Measurements from ENCODE around the gene CRBN. TPM values are rescaled to one million over a fixed set of nuclear protein-coding genes. Genes with fewer than 3 reads are reported as not detected.

The CRBN gene
- total RNA-seq, 4 donors from 2014 or later = 56.1 to 205 (median 124) TPM

DNA sequence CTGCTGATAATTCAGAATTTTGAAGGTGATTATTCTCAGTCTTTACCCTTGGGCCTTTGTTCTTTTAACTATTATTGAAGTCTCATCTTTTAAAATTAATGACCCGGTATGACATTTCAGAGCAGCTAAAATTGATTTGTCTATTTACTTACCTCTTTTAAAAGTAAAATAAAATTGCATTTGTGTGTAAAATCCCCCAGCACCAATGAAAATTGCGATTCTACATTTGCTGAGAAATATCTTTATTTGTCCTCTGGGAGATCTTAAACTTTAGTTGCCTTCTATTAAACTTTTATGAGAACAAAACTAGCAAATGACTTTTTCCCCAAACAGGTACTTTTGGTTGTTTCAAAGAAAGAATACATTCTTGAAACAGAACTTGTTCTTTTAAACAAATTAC is 61.8 kb downstream of the CRBN start:
- no peak overlapping the region for H3K27ac ChIP-seq
- WGBS, 2 donors (ENCODE audit: low coverage in 1 of 2) = 85 to 86% methylated on average over 2 of the region's 2 CpGs
- no peaks in the 10 kb centered on the region for H3K9me3 ChIP-seq
- no peak overlapping the region for H3K4me3 ChIP-seq
- no peaks in the 10 kb centered on the region for H3K4me1 ChIP-seq
- TF ChIP-seq POLR2AphosphoS5 (IDR thresholded peaks at IDR 0.05) = no peak
- peaks cover 6% of the 10 kb centered on the region for H3K27me3 ChIP-seq
- ATAC-seq = no peak
- no peaks in the 10 kb centered on the region for H3K36me3 ChIP-seq

DNA sequence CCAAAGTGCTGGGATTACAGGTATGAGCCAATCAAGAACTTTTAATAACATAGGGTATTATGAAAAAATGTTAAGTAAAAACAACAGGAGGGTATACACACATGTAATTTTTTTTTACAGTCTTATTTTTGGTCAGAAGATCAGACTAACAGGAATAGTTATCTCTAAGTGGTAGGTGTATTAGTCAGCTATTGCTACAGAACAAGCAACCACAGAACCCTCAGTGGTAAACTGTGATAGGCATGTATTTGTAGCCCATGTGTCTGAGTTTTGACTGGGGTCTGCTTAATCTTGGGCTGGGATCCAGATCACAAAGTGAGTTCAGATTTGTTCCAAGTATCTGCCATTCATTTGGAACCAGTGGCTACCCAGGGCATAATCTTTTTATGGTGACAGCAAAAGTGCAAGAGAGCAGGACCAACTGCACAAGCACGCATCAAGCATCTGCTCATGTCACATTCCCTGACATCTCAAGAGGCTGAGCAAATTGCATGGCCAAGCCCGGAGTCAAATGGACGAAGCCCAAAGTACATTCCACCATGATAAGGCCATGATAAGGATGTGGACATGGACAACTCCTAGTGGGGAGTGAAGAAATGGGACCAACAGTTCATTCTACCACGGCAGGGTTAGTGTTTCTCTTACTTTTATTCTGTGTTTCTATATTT is 66.3 kb downstream of the CRBN start:
- 69 to 72% methylated on average over 4 of the region's 4 CpGs for WGBS, 2 donors (ENCODE audit: low coverage in 1 of 2)
- Histone ChIP-seq H3K36me3 (no peaks in the 10 kb centered on the region), H3K4me1 (no peaks in the 10 kb centered on the region), H3K4me3 (no peak overlapping the region), H3K27me3 (peaks cover 11% of the 10 kb centered on the region), H3K9me3 (no peaks in the 10 kb centered on the region), H3K27ac (no peak overlapping the region)
- TF ChIP-seq, protein P1, sequence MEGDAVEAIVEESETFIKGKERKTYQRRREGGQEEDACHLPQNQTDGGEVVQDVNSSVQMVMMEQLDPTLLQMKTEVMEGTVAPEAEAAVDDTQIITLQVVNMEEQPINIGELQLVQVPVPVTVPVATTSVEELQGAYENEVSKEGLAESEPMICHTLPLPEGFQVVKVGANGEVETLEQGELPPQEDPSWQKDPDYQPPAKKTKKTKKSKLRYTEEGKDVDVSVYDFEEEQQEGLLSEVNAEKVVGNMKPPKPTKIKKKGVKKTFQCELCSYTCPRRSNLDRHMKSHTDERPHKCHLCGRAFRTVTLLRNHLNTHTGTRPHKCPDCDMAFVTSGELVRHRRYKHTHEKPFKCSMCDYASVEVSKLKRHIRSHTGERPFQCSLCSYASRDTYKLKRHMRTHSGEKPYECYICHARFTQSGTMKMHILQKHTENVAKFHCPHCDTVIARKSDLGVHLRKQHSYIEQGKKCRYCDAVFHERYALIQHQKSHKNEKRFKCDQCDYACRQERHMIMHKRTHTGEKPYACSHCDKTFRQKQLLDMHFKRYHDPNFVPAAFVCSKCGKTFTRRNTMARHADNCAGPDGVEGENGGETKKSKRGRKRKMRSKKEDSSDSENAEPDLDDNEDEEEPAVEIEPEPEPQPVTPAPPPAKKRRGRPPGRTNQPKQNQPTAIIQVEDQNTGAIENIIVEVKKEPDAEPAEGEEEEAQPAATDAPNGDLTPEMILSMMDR (IDR thresholded peaks at IDR 0.05) = no peak
- TF ChIP-seq EP300 (IDR thresholded peaks at IDR 0.05) (no peak), POLR2AphosphoS5 (IDR thresholded peaks at IDR 0.05) (no peak), POLR2A (IDR thresholded peaks at IDR 0.05) (no peak)
- ATAC-seq = no peak

DNA sequence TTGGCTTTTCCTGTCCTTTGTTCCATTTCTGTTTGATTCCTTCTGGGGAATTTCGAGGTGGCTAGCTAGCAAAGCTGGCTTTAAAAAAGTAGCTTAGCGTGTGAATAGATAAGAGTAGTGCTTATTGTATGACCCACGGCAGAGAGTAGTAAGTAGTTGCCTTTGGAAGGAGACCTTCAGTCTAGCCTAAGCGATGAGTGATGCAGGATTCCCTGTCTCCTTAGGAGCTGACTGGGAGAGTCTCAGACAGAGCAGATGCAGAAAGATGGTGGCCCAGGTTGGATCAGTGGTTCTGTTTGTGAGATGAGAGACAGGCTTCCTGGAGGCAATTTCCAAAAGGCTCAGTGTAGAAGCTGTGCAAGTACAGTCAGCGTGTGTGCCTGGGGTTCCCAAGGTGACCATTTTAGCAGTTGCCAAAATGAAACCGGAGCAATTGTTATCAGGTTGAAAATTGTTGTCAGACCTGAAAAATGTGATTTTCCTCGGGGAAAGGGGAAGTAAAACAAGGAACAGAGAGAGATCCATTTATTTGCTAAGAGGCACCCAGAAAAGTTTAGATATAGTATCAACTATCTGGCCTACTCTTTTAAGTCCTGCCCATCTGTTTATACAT is 68.6 kb downstream of the CRBN start:
- no peak for ATAC-seq

DNA sequence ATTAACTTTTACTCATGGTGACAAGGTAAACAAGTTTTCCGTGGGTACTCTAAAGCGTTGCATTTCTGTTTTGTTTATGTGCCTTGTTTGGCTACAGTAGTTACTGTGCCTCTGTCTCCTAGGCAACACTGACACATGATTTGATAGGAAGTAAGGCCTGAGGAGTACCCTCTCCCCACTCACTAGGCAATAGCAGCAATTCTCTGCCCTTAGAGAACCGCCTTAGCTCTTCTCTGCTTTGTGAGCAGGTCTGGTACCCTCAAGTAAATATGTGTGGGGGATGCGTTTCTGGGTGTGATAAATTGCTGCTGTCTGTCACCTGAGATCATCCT is 69.2 kb downstream of the CRBN start, which contains the start of gene IL5RA:
TSS of gene IL5RA (minus strand) at position 76 of the 332 bp plus-strand sequence. CDS start 5,390 bp downstream, outside the sequence.
- H3K4me3 ChIP-seq = no peak within 1 kb of the TSS

More for the DNA sequence above, 68.6 kb downstream of the CRBN start:
- Histone ChIP-seq H3K4me3 (no peak overlapping the region), H3K36me3 (no peaks in the 10 kb centered on the region), H3K9me3 (no peaks in the 10 kb centered on the region), H3K4me1 (no peaks in the 10 kb centered on the region), H3K27me3 (peaks cover 11% of the 10 kb centered on the region), H3K27ac (no peak overlapping the region)
- 40 to 72% methylated on average over 6 to 7 of the region's 7 CpGs for WGBS, 2 donors (ENCODE audit: low coverage in 1 of 2)
- TF ChIP-seq, protein P1 (IDR thresholded peaks at IDR 0.05) = no peak
- TF ChIP-seq EP300 (IDR thresholded peaks at IDR 0.05) (no peak), POLR2A (IDR thresholded peaks at IDR 0.05) (no peak), POLR2AphosphoS5 (IDR thresholded peaks at IDR 0.05) (no peak)

DNA sequence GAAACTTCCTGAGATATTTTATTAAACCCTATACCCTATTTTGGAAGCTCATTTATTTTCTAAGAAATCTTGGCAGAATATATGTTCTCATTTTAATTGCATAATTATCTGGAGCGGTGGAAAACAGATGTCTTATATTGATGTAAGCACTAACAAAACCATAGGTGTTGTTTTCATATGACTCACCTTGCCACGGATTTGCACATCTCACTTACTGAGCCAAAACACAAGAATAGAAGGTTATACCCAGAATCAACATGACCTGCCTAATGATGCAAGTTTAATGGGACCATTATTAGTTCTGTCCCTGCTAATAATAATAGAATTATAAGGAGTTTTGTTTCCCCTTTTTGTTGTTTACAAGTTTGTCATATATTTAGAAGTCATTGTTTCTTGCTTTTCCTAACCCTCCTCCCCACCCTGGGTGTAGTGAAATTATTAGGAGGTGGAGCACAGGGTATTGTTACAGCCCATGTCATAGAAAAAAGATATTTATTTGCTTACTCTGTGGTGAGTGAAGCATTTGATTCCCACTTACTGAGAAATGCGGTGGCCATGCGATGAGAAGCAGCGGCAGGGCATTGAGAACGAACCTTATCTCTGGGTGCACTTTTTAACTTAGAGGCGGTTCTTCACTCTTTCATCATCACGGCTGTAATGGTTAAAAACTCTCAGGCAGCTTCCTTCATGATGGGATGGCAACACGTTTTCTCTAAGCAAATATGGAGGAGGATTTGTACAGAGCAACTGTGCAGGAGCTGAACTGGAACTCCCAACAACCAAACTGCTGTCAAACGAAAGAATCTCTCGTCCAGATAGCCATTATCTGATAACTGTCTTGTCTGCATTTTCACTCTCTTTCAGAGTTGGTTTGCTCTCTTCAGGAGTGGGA is 69.8 kb downstream of the CRBN start:
- Histone ChIP-seq H3K27me3 (peaks cover 6% of the 10 kb centered on the region), H3K36me3 (no peaks in the 10 kb centered on the region), H3K4me3 (no peak overlapping the region), H3K27ac (no peak overlapping the region), H3K4me1 (no peaks in the 10 kb centered on the region), H3K9me3 (no peaks in the 10 kb centered on the region)
- ATAC-seq = no peak
- 47 to 53% methylated on average over 10 of the region's 11 CpGs for WGBS, 2 donors (ENCODE audit: low coverage in 1 of 2)
- TF ChIP-seq, protein P1 (IDR thresholded peaks at IDR 0.05) = no peak
- no peak for TF ChIP-seq POLR2AphosphoS5 (IDR thresholded peaks at IDR 0.05)
- TF ChIP-seq POLR2A (IDR thresholded peaks at IDR 0.05) = no peak
- no peak for TF ChIP-seq EP300 (IDR thresholded peaks at IDR 0.05)

More for the DNA sequence above, 69.2 kb downstream of the CRBN start, which contains the start of gene IL5RA:
- no peak within 1 kb of the TSS for H3K27ac ChIP-seq
- WGBS, 2 donors (ENCODE audit: low coverage in 1 of 2) = 29 to 50% methylated on average over 3 to 4 of the region's 4 CpGs
- H3K36me3 ChIP-seq = no peaks in the 10 kb centered on the region
- H3K9me3 ChIP-seq = no peaks in the 10 kb centered on the region
- no peaks in the 10 kb centered on the region for H3K4me1 ChIP-seq
- no peak for TF ChIP-seq EP300 (IDR thresholded peaks at IDR 0.05)
- TF ChIP-seq POLR2AphosphoS5 (IDR thresholded peaks at IDR 0.05) = no peak
- H3K27me3 ChIP-seq = peaks cover 11% of the 10 kb centered on the region
- ATAC-seq = no peak
